NCI-H146 (cell line): ENCODE data around the gene LUC7L.
"Not testable (repeated sequence)": the region's sequence is repeated elsewhere in the genome, so short reads cannot be mapped to it uniquely, and the experiment has no call there.

Experiments used
- DNase-seq: peaks from one replicate; lab custom pipeline; 2025; lab: John Stamatoyannopoulos, UW

LUC7L gene, protein sequence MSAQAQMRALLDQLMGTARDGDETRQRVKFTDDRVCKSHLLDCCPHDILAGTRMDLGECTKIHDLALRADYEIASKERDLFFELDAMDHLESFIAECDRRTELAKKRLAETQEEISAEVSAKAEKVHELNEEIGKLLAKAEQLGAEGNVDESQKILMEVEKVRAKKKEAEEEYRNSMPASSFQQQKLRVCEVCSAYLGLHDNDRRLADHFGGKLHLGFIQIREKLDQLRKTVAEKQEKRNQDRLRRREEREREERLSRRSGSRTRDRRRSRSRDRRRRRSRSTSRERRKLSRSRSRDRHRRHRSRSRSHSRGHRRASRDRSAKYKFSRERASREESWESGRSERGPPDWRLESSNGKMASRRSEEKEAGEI

DNA sequence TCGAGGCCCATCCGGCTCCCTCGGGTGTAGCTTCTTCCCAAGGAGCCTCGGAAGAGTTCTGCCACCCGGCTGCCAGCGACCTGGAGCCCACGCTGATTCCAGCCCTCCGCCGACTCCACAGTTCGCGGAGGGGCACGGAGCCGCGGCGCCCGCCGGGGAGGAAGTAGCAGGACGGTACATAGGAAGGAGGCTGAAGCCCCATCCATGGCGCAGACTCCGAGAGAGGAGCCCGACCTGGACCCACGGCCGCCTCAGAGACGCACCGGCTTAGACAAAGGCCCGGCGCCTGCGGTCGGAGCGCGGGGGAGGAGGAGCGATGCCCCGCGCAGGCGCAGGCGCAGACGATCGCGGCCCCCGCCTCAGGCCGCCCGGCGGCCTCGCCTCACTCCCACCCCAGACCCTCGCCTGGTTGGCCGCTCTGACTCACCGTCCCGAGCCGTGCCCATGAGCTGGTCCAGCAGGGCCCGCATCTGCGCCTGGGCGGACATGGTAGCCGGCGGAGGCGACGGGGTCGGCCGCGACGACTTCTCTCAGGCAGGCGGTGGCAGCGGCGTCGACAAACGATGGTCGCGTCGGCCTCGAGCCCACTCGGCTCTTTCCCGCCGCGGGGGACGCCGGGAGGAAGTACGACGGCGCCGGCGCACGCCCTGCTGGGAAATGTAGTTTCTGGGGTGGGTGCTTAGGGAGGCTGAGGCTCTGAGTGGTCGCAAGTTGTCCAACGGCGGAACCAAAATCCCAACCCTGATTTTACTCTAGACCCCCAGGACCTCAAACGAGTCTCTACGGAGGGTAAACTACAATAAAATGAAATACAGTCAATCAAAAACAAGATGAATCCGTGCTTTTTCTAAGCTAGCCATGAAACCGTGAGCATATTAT is at the start of gene LUC7L:
Gene LUC7L (minus strand): TSS at position 598 of the 879 bp plus-strand sequence. CDS start 110 bp downstream, at position 488.
- peak; percentile 91 for DNase-seq

DNA sequence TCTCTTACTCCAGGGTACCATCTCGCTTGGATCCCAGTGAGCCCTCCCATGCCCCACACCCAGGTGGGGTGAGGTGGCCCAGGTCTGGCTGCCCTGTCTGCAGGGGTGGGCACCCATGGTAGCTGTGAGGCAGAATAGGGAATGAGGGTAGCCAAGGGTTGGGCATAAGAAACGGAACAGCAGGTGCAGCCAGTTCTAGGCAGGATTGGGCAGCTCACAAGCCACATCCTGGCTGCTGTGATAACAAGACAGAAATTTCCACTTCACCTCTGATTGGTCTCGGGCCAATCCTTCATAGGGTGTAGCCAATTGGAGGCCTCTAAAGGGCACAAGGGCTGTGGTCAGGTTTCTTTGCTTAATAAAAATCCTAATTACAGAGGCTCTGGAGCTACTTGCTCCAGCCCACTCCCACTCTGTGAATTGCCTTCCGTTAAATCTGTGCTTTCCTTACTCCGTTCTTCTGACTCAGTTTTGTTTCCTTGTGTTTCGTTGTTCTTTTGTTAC is 49.7 kb upstream of the LUC7L start:
- DNase-seq, result peak; percentile 81

DNA sequence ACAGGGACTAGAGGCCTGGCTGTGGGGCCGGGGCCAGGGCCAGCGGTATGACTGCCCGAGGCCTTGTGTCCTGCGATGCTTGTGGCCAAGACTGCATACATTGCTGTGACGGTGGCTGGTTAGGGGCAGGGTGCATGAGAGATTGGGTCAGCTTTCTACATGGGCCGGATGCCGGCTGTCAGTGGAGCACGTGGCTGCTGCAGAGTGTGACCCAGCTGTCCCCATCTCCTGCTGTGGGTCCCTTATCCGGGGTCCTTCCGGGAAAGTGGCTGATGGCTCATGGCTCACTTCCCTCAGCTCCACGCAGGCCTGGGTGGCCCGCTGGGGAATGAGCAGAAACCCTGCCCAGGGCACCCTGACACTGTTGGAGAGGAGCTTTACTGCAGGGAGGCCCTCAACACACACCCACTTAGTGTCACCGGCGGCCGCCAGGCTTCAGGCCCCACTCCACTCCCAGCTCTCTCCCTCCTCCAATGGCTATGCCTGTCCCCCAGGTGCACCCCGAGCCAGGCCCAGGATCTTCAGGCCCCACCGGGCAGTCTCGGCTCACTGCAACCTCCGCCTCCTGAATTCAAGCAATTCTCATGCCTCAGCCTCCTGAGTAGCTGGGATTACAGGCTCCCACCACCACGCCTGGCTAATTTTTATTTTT is 47.3 kb upstream of the LUC7L start:
- no peak for DNase-seq

DNA sequence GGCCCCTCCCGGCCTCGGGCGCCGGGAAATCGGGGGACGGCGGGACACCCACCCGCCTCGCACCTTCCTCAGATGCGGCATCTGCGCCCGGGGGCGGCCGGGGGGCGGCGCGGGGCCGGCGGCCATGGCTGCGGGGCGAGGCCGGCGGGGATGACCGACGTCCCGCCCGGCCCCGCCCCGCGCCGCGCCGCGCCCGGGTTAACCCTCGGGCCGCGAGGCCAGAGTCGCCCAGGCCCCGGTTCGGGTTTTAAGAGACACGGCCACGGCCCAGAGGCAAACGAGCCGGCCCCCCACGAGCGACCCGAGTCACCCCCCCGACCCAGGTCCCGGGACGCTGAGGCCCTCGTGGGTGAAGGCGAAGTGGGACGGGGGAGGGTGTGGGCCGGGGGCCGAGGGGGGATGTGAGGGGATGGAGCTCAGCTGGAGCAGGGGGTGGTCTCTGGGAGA is 46.6 kb upstream of the LUC7L start, which contains the start of gene RGS11:
Gene RGS11 (minus strand): TSS at position 159 of the 447 bp plus-strand sequence. CDS start 33 bp downstream, at position 126.
- no peak for DNase-seq

DNA sequence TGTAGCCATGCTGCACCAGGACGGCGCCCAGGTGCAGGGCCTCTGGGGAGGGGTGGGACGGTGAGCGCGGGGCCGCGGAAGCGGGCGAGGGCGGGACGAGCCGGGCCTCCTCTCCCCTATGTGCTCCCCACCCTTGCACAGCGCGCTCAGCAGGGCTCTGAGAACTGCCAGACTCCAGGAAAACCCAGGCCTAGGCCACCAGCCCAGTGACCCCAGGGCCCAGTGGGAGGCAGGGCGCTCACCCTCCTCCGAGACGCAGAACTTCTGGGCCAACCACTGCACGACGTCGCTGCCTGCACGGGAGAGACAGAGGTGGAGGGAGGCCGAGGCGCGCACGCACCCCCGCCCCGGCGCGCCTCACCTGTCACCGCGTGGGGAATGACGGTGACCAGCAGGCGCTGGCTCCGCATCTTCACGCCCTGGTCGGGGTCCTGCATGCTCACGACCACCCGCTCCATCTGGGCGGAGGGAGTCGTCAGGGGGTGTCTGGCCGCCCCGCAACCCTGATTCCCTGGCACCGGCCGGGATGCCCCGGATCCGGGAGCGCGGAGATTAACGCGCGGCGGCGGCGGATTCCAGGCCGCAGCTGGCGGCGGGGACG is 45.9 kb upstream of the LUC7L start:
- DNase-seq, result peak; percentile 52

DNA sequence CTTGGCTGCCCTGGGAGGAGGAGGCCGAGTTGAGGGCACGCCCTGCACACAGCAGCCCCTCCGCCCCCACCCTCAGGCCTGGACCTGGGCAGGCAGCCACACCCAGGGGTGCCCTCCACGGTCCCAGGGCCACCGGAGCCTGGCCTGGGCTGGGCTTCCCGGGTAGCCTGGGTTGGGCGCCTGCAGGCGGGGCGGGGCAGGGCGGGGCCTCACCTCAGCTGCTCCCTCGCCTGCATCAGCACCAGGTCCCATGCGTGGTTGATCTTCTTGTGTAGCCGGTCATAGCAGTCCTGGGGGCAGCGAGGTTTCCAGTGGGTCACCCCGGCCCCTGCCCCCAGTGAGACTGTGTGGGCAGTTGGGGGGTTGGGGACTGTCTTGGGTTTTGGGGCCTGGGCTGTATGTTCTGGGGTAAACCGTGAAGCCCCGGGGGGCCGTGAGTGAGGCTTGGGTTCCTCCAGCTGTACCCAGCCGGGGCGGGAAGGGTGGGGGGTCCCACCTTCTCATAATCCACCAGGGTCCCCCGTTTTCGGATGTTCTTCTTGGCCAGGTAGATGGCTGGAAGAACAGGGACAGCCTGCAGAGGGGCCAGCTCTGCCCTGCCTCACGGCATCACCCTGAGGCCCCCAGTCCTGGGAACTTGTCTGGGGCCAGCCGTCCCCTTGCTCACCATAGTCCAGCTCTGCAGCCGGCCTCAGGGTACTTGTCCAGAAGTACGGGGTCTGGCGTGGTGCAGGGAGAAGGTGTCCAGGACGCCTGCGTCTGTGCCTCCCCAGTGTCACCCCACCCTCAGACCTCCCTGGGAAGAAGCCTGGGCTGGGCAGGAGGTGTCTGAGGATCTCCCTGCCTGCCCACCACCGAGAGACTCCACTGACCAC is 44.5 kb upstream of the LUC7L start:
- no peak for DNase-seq

DNA sequence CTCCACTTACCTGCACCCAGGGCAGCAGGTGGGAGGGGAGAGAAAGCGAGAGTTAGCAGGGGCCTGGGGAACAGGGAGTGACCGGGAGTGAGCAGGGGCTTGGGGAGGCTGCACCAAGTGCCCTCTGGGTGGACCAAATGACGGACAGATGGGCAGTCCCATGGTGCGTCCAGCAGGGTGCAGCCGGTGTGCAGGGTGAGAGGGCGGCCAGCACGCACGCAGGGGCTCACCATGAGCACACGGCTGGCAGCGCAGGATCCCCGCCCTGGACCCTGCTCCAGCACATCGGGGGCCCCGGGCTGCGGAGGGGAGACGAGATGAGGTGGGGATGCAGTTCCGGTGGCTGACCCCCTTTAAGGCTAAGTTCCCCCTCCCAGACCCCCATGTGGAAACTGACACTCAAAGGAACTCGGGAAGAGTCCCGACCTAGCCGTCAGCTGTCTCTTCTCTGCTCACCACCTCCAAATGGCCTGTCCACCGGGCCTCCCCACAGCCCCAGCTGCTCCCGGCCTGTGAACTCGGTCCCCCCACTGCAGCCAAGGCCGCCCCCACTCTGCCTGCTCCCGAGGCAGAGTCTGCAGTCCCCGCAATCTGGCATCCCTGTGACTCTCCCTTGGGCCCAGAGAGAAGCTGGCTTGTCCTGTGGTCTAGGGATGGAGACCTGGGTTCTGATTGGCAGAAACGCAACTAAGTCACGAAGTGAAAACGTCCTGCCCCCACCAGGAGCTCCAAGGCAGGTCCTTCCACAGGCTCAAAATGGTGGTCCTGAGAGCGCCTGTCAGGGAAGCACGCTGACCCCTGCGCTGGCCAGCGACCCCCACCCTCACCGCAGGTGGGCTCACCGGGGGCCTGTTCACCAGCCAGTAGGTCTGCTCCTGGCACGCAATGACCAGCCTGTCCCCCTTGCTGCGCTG is 43.6 kb upstream of the LUC7L start:
- no peak for DNase-seq

DNA sequence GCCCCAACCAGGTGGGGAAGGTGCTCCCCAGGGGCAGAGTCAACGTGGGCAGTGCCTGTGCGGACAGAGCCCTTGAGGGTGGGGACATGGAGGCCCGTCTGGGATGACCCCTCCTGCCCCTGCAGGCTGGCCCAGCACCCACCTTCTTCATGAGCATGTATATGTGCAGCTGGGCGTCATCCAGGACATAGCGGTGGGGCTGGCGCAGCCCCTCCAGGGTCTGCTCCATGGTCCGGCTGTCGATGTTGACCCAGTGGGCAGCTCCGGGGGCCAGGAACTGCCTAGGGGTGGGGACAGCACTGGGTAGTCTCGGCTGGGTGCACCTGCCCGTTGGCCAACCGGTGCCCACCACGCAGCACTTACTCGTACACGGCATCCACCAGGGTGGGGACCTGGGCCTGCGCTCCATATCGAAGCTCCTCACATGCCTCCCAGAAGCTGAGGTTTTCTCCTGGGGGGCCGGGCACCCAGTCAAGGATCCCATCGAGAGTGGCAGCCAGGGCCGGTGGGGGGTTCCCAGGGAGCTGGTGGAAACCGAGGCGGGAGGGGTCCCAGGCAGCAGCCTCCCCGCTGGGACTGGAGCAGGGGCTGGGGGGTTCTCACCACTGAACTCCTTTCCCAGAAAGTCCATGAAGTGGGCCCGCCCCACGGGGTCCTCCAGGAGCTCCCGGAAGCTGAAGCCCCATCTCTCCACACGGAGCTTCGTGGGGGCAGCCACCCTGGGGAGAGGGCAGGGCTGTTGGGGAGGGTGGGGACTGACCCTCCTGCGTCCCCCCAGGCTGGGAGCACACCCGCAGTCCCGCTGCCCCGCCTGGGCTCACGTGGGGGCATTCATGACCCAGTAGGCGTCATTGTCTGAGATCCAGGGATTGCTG is 41.4 kb upstream of the LUC7L start:
- no peak for DNase-seq

DNA sequence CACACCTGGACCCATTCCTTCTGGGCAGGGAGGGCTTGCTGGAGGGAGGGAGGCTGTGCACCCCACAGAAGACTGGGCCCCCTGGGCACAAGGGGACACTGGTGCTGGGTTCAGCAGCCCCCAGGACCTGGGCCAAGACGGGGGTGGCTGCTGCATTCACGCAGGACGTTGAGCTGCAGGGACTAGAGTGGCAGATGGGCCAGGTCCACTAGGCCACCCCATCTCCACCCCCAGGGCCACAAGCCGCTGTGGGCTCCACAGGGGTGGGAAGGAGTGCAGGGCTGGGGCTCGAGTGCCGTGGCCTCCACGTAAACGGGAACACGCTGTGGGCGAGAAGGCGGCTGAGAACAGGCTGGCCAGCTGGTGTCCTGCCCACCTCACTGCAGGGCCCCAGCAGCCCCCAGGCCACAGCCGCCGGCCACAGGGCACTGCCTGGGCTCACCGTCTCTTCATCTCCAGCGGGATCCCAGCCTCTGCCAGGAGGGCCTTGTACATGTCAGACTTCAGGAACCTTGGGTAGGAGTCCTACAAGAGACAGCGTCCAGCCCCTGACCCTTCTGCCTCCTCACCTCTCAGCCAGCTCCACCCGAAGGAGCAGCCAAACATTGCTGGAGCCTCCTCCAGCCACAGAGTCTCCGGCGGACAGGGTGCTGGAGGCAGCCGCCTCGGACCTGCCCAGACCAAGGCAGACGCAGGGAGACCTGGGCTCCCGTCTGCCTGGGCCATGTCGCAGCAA is 40.0 kb upstream of the LUC7L start:
- DNase-seq, result no peak

DNA sequence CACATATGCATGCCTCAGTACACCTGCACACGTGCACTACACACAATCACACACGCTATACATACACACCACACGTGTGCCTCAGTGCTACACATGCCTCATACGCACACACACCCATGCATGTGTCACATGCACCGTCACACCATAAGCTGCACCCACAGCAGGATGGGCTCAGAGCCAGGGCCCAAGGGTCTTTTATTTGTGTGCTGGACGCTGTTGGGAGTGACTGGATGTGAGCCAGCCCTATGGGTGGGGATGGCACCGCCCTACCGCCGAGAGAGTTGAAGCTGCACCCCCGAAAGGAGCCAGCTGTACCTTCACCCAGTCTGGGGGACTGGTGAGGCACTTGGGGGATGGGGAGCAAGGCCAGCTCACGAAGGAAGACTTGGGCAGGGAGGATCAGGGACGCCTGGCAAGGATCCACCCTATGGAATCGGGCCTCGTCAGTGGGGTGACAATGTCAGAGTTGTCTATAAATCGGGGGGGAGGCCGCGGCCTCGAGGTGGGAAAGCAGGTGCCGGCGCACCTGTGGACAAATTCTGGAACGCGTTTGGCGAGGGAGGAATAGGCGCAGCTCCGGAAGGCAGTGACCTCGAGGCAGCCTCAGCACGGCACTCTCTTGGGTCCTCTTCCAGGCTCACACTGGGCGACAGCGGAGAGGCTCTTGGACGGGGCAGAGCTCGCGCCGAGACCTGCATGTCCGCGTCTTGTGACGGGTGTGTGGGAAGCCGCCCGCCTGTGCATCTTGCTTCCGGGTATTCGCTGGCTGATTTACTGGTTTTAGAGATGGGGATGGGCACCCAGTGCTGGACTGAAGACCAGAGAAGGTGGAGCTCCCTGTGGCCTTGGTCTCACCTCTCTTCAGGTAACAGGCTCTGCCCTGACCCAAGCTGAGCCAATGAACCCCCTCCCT is 39.1 kb upstream of the LUC7L start:
- DNase-seq, result no peak

DNA sequence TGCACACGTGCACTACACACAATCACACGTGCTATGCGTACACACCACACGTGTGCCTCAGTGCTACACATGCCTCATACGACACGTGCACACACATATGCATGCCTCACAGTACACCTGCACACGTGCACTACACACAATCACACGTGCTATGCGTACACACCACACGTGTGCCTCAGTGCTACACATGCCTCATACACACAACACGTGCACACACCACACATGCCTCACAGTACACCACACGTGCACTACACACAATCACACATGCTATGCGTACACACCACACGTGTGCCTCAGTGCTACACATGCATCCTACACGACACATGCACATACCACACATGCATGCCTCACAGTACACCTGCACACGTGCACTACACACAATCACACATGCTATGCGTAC is 38.3 kb upstream of the LUC7L start:
- DNase-seq, result not testable (repeated sequence)

DNA sequence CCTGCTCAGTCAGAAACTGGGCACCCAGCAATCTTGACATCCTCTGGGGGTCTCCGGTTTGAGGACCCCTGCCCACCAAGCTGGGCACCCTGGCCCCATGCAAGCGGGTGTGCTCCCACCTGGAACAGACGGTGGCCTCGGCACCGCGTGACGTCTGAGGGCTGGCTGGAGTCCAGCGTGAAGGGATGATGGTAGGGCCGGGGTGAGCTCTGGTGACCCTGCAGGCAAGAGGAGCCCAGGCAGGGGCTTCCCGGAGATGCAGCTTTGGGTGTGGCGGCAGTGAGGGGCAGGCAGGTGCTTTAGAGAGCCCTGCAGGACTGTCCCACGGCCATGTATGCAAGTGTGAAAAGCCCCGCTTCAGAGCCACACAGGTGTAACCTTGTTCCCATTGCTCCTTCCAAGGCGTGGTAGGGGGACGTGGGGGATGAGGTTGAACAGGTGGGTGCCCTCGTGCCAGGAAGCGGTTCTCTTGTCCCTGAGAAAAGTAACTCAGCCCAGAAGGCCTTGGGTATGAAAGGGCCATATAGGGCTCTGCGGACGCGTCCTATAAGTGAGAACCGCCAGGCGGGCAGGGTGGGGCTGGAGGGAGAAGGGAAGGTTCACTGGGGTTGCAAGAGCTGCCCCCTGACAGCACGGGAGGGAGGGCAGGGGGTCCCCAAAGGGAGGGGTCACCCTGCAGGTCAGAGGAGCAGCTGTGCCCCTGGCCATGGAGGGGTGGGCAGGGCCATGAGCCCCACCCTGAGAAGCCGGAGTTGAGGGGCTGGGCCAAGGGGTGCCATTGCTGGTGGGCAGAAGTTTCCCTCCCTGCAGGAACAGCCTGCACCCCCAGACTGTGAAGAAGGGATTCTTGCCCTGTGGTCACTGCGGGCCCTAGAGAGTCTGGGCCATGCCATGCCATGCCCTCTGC is 37.3 kb upstream of the LUC7L start:
- no peak for DNase-seq

DNA sequence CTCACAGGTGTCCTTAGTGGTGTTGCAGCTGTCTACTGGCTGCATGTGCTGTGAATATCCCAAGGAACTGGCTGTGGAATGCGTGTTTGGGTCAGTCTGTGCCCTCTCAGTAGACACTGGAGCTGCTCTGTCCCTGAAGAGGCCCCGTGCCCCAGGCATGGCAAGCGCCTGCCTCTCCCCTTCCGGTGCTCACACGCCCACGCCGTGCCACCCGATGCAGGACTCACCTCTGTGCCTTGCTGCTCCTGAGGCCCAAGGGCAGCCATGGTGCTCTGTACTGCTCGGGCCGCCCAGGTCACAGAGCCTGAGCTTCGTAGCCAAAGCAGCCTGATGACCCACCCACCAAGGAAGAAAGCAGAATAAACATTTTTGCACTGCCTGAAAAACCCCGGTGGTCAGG is 36.5 kb upstream of the LUC7L start:
- no peak for DNase-seq

DNA sequence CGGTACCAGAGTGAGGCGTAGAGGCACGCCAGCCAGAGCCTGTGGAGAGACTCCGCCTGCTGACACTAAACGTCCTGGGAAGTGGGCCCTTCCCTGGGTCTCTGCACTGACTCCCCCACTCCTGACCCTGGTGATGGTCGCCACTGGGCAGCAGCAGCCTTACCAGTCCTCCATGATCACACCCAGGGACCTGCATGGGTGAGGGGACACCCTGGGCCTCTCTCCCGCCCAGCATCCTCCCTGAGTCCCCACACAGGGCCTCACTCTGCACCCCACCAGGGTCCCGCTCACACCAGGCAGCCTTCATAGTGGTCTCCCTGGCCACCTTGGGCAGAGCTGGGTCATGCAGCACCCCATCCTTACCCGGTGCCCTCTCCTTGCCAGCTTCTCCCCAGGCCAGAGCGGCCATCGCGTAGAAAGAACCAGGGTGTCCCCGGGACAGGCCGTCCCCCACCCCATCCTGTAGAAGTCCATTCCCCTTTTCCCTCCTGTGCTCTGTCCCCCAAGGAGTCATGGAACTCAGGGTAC is 35.8 kb upstream of the LUC7L start:
- DNase-seq, result no peak

DNA sequence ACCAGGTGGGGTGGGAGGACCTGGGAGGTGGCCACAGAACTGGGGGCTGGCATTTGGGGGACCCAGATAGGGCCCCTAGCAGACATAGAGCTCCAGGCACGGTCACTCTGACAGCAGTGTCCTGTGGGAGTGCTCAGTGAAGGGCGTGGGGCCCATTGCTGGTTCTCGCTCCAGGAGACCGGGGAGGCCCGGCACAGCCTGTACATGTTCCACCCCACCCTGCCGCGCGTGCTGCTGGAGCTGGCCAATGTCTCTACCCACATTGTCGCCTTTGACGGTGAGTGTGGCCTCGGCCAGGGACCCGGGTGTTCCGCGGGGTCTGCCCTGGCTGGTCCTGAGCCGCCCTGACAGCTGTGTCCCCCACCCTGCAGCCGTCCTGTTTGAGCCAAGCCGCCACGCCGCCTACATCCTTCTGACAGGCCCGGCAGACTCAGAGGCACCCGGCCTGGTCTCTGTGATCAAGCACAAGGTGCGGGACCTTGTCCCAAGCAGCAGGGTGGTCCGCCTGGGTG is 35.2 kb upstream of the LUC7L start:
- no peak for DNase-seq
